ENCODE measurements around the gene BTBD7.

GRCh38 chr14:93280743-93281142 lies 52.1 kb downstream of the BTBD7 start:
- no peak for TF ChIP-seq CTCF (IDR thresholded peaks at IDR 0.05)
- no peak for TF ChIP-seq POLR2A (IDR thresholded peaks at IDR 0.05)
- TF ChIP-seq POLR2AphosphoS5 (IDR thresholded peaks at IDR 0.05): no peak
- no peak for TF ChIP-seq EP300 (IDR thresholded peaks at IDR 0.05)

Data from stomach (tissue), 4 donors.